Measurements from ENCODE around the gene ZNF90. TPM values are rescaled to one million over a fixed set of nuclear protein-coding genes. Genes with fewer than 3 reads are reported as not detected.

The ZNF90 gene
- total and polyA plus RNA-seq, 2 of the 8 experiments (the other 6 are each of a cell fraction or from before 2014, with no cell fraction given): 41.2 to 114 TPM

GRCh38 chr19:20038358-20039202 lies 39.2 kb upstream of the ZNF90 start (continued):
- no peak for TF ChIP-seq KDM4A (IDR thresholded peaks at IDR 0.05; ENCODE audit: low read depth, low read length, severe bottlenecking)
- no peak for TF ChIP-seq KDM1A (IDR thresholded peaks at IDR 0.05; ENCODE audit: borderline replicate concordance, low read length)
